Subcutaneous abdominal adipose tissue (tissue), 5 donors: ENCODE data around the gene CRACR2A.

Experiments used
- H3K27ac ChIP-seq: one replicate; pipeline ENCODE4 v1.7.0; 2013; ENCODE audit warnings: low read depth, mild to moderate bottlenecking, inconsistent platforms, low read length, moderate library complexity
- H3K27me3 ChIP-seq, 5 donors: one replicate each; pipeline ENCODE4 v1.7.0; 2013; ENCODE audit warnings: low read length in 5 of 5, inconsistent platforms in 1 of 5; ENCODE audit not compliant: control insufficient read depth in 5 of 5, insufficient read depth in 4 of 5
- H3K36me3 ChIP-seq, 5 donors: one replicate each; pipeline ENCODE4 v1.7.0; 2013; ENCODE audit warnings: low read length in 5 of 5; ENCODE audit not compliant: control insufficient read depth in 5 of 5, insufficient read depth in 5 of 5
- H3K4me1 ChIP-seq, 5 donors: one replicate each; pipeline ENCODE4 v1.7.0; 2013; ENCODE audit warnings: low read length in 5 of 5, mild to moderate bottlenecking in 3 of 5, moderate library complexity in 1 of 5; ENCODE audit not compliant: control insufficient read depth in 5 of 5, insufficient read depth in 5 of 5
- H3K4me3 ChIP-seq, 5 donors: one replicate each; pipeline ENCODE4 v1.7.0; 2013; ENCODE audit warnings: low read length in 5 of 5, low read depth in 1 of 5
- H3K9ac ChIP-seq, 5 donors: one replicate each; pipeline ENCODE4 v1.7.0; 2013; ENCODE audit warnings: low read length in 5 of 5, mild to moderate bottlenecking in 4 of 5, moderate library complexity in 3 of 5
- H3K9me3 ChIP-seq, 5 donors: one replicate each; pipeline ENCODE4 v1.7.0; 2013; ENCODE audit warnings: low read length in 5 of 5; ENCODE audit not compliant: control insufficient read depth in 5 of 5
- donor health status: healthy.
- donor health status: healthy.
- donor health status: healthy.
- donor health status: healthy.
- donor health status: healthy.

CRACR2A gene

GRCh38 chr12:3744229-3744901, 8.5 kb downstream of the CRACR2A start:
- Histone ChIP-seq H3K9ac (no peak overlapping the region), H3K4me3 (no peak overlapping the region), H3K27me3 (no peaks in the 10 kb centered on the region), H3K4me1 (peaks cover 0 to 5% (median 0%) of the 10 kb centered on the region in 5 donors), H3K9me3 (peaks cover 0 to 8% (median 7%) of the 10 kb centered on the region in 5 donors), H3K36me3 (peaks cover 0 to 4% (median 0%) of the 10 kb centered on the region in 5 donors), H3K27ac (no peak overlapping the region)

- Histone ChIP-seq H3K36me3 (peaks cover 0 to 4% (median 0%) of the 10 kb centered on the region in 5 donors), H3K27ac (no peak overlapping the region), H3K27me3 (no peaks in the 10 kb centered on the region), H3K9ac (no peak overlapping the region), H3K4me1 (peaks cover 0 to 5% (median 0%) of the 10 kb centered on the region in 5 donors), H3K4me3 (no peak overlapping the region), H3K9me3 (peaks cover 0 to 8% (median 7%) of the 10 kb centered on the region in 5 donors)
These were observed 9.1 kb downstream of the CRACR2A start for GRCh38 chr12:3743803-3744202.

GRCh38 chr12:3741882-3742672, 10.8 kb downstream of the CRACR2A start:
- Histone ChIP-seq H3K27ac (no peak overlapping the region), H3K9ac (no peak overlapping the region), H3K4me1 (peaks cover 0 to 5% (median 0%) of the 10 kb centered on the region in 5 donors), H3K4me3 (no peak overlapping the region), H3K36me3 (peaks cover 0 to 4% (median 0%) of the 10 kb centered on the region in 5 donors), H3K27me3 (no peaks in the 10 kb centered on the region), H3K9me3 (peaks cover 0 to 8% (median 7%) of the 10 kb centered on the region in 5 donors)

GRCh38 chr12:3740480-3741231, 12.3 kb downstream of the CRACR2A start:
- H3K27ac ChIP-seq: no peak overlapping the region
- no peaks in the 10 kb centered on the region for H3K27me3 ChIP-seq
- no peaks in the 10 kb centered on the region for H3K9me3 ChIP-seq
- no peaks in the 10 kb centered on the region for H3K36me3 ChIP-seq
- H3K9ac ChIP-seq: no peak overlapping the region
- no peak overlapping the region for H3K4me3 ChIP-seq
- peaks cover 0 to 5% (median 0%) of the 10 kb centered on the region in 5 donors for H3K4me1 ChIP-seq

DNA sequence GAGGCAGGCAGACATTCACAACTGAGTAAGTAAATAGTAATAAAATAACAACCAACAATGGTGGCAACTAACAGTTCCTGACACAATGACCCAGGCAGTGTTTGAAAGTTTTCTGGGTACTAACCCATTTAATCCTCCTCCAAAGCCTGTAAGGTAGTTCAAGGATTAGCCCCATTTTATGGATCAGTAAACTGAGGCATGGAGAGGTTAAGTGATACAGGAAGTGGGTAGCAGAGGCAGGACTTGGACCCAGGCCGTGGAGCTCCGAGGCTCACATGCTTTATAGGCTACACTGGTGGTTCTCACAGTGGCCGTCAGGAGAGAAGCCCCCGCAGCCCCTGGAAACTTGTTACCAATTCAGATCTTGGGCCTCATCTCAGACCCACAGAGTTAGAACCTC, 17.5 kb downstream of the CRACR2A start:
- Histone ChIP-seq H3K9me3 (no peaks in the 10 kb centered on the region), H3K27ac (no peak overlapping the region), H3K4me1 (no peaks in the 10 kb centered on the region), H3K27me3 (no peaks in the 10 kb centered on the region), H3K9ac (no peak overlapping the region), H3K4me3 (no peak overlapping the region), H3K36me3 (peaks cover 0 to 10% (median 0%) of the 10 kb centered on the region in 5 donors)

- Histone ChIP-seq H3K9ac (no peak overlapping the region), H3K27ac (no peak overlapping the region), H3K4me1 (peaks cover 0 to 7% (median 5%) of the 10 kb centered on the region in 5 donors), H3K36me3 (peaks cover 0 to 10% (median 0%) of the 10 kb centered on the region in 5 donors), H3K27me3 (no peaks in the 10 kb centered on the region), H3K9me3 (no peaks in the 10 kb centered on the region), H3K4me3 (no peak overlapping the region)
These were observed 20.0 kb downstream of the CRACR2A start for GRCh38 chr12:3732901-3733300.

GRCh38 chr12:3730111-3730510, 22.8 kb downstream of the CRACR2A start:
- Histone ChIP-seq H3K36me3 (peaks cover 0 to 10% (median 0%) of the 10 kb centered on the region in 5 donors), H3K27me3 (peaks cover 0 to under 1% (median 0%) of the 10 kb centered on the region in 5 donors), H3K9ac (no peak overlapping the region), H3K4me1 (peaks cover 0 to 11% (median 7%) of the 10 kb centered on the region in 5 donors), H3K27ac (no peak overlapping the region), H3K4me3 (no peak overlapping the region), H3K9me3 (no peaks in the 10 kb centered on the region)

DNA sequence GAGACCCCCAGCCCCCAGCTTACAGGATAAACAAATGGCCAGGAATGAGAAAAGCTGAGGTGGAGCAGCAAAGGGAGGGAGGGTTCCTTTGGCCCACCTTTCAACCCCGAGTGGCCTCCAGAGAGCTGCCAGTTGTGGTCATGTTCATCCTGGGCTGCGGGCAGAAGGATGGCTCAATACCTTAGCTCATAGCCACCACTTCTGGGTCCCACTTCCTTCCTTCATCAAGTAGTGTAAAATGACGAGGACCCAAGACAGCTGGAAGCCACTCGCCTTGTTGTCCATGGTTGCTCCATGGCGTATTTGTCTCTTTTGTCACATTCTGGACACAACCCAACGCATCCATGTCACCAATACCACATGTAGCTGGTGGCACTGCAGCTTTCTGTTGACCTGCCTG, 24.2 kb downstream of the CRACR2A start:
- peaks cover 0 to 4% (median 0%) of the 10 kb centered on the region in 5 donors for H3K27me3 ChIP-seq
- H3K9ac ChIP-seq: no peak overlapping the region
- peaks cover 0 to 13% (median 8%) of the 10 kb centered on the region in 5 donors for H3K4me1 ChIP-seq
- no peaks in the 10 kb centered on the region for H3K9me3 ChIP-seq
- no peak overlapping the region for H3K27ac ChIP-seq
- H3K4me3 ChIP-seq: no peak overlapping the region
- H3K36me3 ChIP-seq: peaks cover 0 to 10% (median 0%) of the 10 kb centered on the region in 5 donors

DNA sequence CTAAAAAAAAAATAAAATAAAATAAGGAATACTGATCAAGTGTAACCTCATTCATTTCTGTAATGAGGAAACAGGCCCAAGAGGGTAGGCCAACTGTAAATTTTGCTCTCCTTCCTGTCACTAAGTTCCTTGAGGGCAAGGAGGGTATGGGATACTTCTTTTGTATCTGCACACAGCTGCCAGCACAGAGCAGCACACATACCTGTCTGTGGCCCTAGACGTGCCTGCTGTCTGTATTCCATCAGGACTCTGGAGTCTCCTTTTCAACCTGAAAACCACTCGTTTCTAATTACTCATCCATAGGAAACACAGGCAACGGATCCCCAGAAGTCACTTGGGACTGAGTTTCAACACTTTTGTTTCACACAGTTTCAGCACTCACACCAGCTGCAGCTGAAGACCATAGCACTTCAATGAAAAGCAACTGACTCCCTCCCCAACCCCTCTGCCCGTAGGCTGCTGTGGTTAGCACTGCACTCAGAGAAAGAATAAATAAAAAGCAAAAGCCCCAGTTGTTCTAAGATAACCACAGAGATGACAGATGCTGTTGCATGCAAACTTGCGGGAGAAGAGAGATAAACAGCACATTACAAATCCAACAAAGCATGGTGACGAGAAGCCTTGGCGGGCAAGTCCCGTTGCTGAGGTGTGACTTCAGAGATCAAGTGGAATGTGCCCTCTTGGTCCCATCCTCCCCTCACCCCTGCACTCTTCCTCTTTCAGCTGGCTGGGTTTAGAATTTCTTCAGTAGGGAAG, 24.9 kb downstream of the CRACR2A start:
- H3K4me3 ChIP-seq: no peak overlapping the region
- H3K27ac ChIP-seq: no peak overlapping the region
- peaks cover 0 to 8% (median 0%) of the 10 kb centered on the region in 5 donors for H3K36me3 ChIP-seq
- peaks cover 0 to 13% (median 8%) of the 10 kb centered on the region in 5 donors for H3K4me1 ChIP-seq
- no peaks in the 10 kb centered on the region for H3K9me3 ChIP-seq
- H3K27me3 ChIP-seq: peaks cover 0 to 4% (median 0%) of the 10 kb centered on the region in 5 donors
- H3K9ac ChIP-seq: no peak overlapping the region
